Panc1 (cell line): ENCODE results near the gene PDCD1.

Source experiments
- CTCF ChIP-seq: fragments of 450-650 bp; IDR thresholded peaks from 2 replicates; pipeline ENCODE4 v1.5.1; 2017; ENCODE audit warnings: mild to moderate bottlenecking
- POLR2AphosphoS5 ChIP-seq: IDR thresholded peaks from 2 replicates; pipeline ENCODE4 v1.6.1; 2012; ENCODE audit warnings: mild to moderate bottlenecking, low read depth, low read length, moderate library complexity

DNA sequence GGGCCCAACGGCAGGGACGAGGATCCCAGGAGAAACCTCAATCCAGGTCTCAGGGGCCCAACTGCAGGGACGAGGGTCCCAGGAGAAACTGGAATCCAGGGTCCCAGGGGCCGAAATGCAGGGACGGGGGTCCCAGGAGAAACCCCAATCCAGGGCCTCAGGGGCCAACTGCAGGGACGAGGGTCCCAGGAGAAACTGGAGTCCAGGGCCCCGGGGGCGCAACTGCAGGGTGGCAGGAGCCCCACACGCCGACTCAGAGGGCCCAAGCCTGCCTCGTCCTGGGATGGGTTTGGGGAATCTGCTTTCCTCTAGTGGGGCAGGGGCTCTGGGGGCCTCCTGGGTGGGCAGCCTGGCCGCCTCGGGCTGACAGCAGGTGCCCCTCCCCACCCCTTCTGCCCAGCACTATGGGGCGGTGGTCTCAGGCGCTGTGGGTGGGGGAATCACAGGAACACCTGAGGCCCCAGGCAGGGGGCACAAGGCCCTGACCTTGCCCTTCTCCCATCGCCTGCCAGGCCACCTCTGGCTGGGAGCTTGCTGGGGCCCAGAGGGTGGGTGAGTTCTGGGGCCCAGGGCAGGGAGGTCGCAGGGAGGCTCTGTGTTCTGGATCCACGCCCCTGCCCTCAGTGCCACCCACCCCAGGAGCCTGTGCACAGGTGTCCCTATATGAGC, 18.0 kb upstream of the PDCD1 start:
- TF ChIP-seq CTCF (no peak), POLR2AphosphoS5 (no peak)
